HEK293 (cell line): ENCODE results near the gene UAP1.

Experiments used
- FEZF1 ChIP-seq: fragments of 450-650 bp; formaldehyde crosslinking; IDR thresholded peaks from 2 replicates; pipeline ENCODE4 v1.5.1; 2016; ENCODE audit warnings: missing biosample characterization, missing genetic modification characterization
- GLI4 ChIP-seq: fragments of 450-650 bp; formaldehyde crosslinking; IDR thresholded peaks from 2 replicates; pipeline ENCODE4 v1.5.1; 2016; ENCODE audit warnings: missing biosample characterization, missing genetic modification characterization
- HOXD13 ChIP-seq: sonication (generic); formaldehyde crosslinking; IDR thresholded peaks from 2 replicates; pipeline ENCODE4 v1.8.0; 2022; ENCODE audit warnings: missing genetic modification reagents, borderline replicate concordance
- IKZF3 ChIP-seq: fragments of 450-650 bp; IDR thresholded peaks from 2 replicates; pipeline ENCODE4 v1.5.0; 2018; ENCODE audit warnings: missing biosample characterization, mild to moderate bottlenecking, missing genetic modification characterization, moderate library complexity
- KLF16 ChIP-seq: fragments of 450-650 bp; formaldehyde crosslinking; IDR thresholded peaks from 2 replicates; pipeline ENCODE4 v1.5.1; 2017; ENCODE audit warnings: missing biosample characterization, missing genetic modification characterization
- KLF9 ChIP-seq: fragments of 450-650 bp; formaldehyde crosslinking; IDR thresholded peaks from 2 replicates; pipeline ENCODE4 v1.5.1; 2016; ENCODE audit warnings: missing biosample characterization, missing genetic modification characterization, low read depth
- PRDM10 ChIP-seq: fragments of 450-650 bp; formaldehyde crosslinking; IDR thresholded peaks from 2 replicates; pipeline ENCODE4 v1.5.1; 2016; ENCODE audit warnings: missing biosample characterization, missing genetic modification characterization
- ZFP3 ChIP-seq: fragments of 450-650 bp; formaldehyde crosslinking; IDR thresholded peaks from 2 replicates; pipeline ENCODE4 v1.5.1; 2016; ENCODE audit warnings: low read depth, missing biosample characterization, missing genetic modification characterization
- ZNF132 ChIP-seq: fragments of 450-650 bp; formaldehyde crosslinking; IDR thresholded peaks from 2 replicates; pipeline ENCODE4 v1.5.1; 2017; ENCODE audit warnings: missing biosample characterization, missing genetic modification characterization, borderline replicate concordance
- ZNF138 ChIP-seq: fragments of 450-650 bp; formaldehyde crosslinking; IDR thresholded peaks from 2 replicates; pipeline ENCODE4 v1.5.1; 2016; ENCODE audit warnings: missing biosample characterization, missing genetic modification characterization, borderline replicate concordance
- ZNF302 ChIP-seq: fragments of 450-650 bp; formaldehyde crosslinking; IDR thresholded peaks from 2 replicates; pipeline ENCODE4 v1.5.1; 2016; ENCODE audit warnings: missing biosample characterization, missing genetic modification characterization, low read depth
- ZNF366 ChIP-seq: fragments of 450-650 bp; formaldehyde crosslinking; conservative IDR thresholded peaks from 2 replicates; pipeline ENCODE4 v1.5.1; 2016; ENCODE audit warnings: missing biosample characterization, missing genetic modification characterization
- ZNF391 ChIP-seq: fragments of 450-650 bp; formaldehyde crosslinking; IDR thresholded peaks from 2 replicates; pipeline ENCODE4 v1.5.1; 2016; ENCODE audit warnings: low read depth, missing biosample characterization, missing genetic modification characterization, borderline replicate concordance
- ZNF404 ChIP-seq: fragments of 450-650 bp; formaldehyde crosslinking; IDR thresholded peaks from 2 replicates; pipeline ENCODE4 v1.5.1; 2017; ENCODE audit warnings: missing biosample characterization, missing genetic modification characterization
- ZNF416 ChIP-seq: fragments of 450-650 bp; formaldehyde crosslinking; IDR thresholded peaks from 2 replicates; pipeline ENCODE4 v1.5.1; 2016; ENCODE audit warnings: missing biosample characterization, missing genetic modification characterization
- ZNF423 ChIP-seq: fragments of 450-650 bp; formaldehyde crosslinking; IDR thresholded peaks from 2 replicates; pipeline ENCODE4 v1.5.1; 2016; ENCODE audit warnings: missing biosample characterization, missing genetic modification characterization
- ZNF501 ChIP-seq: fragments of 450-650 bp; formaldehyde crosslinking; IDR thresholded peaks from 2 replicates; pipeline ENCODE4 v1.5.1; 2016; ENCODE audit warnings: missing biosample characterization, missing genetic modification characterization
- ZNF510 ChIP-seq: fragments of 450-650 bp; formaldehyde crosslinking; IDR thresholded peaks from 2 replicates; pipeline ENCODE4 v1.5.1; 2018; ENCODE audit warnings: mild to moderate bottlenecking, missing genetic modification characterization, missing biosample characterization; ENCODE audit not compliant: insufficient replicate concordance
- ZNF518A ChIP-seq: fragments of 450-650 bp; formaldehyde crosslinking; conservative IDR thresholded peaks from 2 replicates; pipeline ENCODE4 v1.5.1; 2016; ENCODE audit warnings: low read depth, missing biosample characterization, missing genetic modification characterization
- ZNF549 ChIP-seq: fragments of 450-650 bp; IDR thresholded peaks from 2 replicates; pipeline ENCODE4 v1.5.1; 2018; ENCODE audit warnings: missing biosample characterization, missing genetic modification characterization, mild to moderate bottlenecking, inconsistent platforms, moderate library complexity
- ZNF585B ChIP-seq: fragments of 450-650 bp; formaldehyde crosslinking; IDR thresholded peaks from 2 replicates; pipeline ENCODE4 v1.5.1; 2016; ENCODE audit warnings: missing biosample characterization, missing genetic modification characterization
- ZNF610 ChIP-seq: fragments of 450-650 bp; formaldehyde crosslinking; IDR thresholded peaks from 2 replicates; pipeline ENCODE4 v1.5.1; 2016; ENCODE audit warnings: missing biosample characterization, missing genetic modification characterization, borderline replicate concordance
- ZNF768 ChIP-seq: fragments of 450-650 bp; formaldehyde crosslinking; IDR thresholded peaks from 2 replicates; pipeline ENCODE4 v1.5.1; 2018; ENCODE audit warnings: missing biosample characterization, mild to moderate bottlenecking, missing genetic modification characterization
- ZSCAN16 ChIP-seq: fragments of 450-650 bp; formaldehyde crosslinking; IDR thresholded peaks from 2 replicates; pipeline ENCODE4 v1.5.1; 2016; ENCODE audit warnings: missing biosample characterization, missing genetic modification characterization
- TF ChIP-seq, protein P1 (sequence below): fragments of 450-650 bp; IDR thresholded peaks from 2 replicates; pipeline ENCODE4 v1.5.1; 2018; ENCODE audit warnings: missing biosample characterization, mild to moderate bottlenecking, missing genetic modification characterization
- TF ChIP-seq, protein P2 (sequence below): fragments of 450-650 bp; formaldehyde crosslinking; conservative IDR thresholded peaks from 2 replicates; pipeline ENCODE4 v1.5.1; 2016; ENCODE audit warnings: low read depth, missing biosample characterization, missing genetic modification characterization

The UAP1 gene

DNA sequence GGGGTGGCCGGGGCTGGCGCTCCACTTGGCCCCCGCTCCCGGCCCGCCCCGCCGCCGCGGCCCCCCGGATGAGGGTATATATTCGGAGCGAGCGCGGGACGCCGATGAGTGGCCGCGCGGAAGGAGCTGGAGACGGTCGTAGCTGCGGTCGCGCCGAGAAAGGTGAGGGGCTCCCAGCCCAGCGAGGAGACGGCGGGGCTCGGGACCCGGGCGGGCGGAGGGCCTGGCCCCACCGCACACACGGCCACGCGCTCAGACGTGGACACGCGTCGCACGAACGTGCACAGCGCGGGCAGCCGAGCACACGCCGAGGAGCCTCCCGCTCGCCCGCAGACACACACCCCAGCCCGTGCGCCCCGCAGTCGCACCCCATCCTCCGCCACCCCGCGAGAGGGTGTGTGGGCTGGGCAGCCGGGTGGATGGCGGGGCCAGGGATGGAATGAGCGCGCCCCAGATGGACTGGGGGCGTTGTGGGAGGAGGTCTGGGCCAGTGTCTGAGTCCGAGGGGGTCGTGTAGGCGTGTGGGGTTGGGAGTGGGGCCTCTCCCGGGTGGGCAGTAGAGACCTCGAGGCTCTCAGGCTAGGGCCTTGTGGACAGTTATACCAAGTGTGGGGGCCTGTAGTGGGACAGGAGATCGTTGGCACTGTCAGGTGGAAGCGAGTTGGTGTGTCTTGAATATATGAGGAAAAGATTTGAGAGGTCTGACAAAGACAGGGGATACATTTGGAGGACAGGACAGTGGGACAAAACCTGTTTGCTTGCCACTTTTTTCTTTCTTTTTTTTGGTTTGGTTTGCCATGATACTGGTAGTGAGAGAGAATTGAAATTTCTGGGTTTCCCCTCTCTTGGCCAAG, at the start of gene UAP1 (continued):
- TF ChIP-seq, protein P1, sequence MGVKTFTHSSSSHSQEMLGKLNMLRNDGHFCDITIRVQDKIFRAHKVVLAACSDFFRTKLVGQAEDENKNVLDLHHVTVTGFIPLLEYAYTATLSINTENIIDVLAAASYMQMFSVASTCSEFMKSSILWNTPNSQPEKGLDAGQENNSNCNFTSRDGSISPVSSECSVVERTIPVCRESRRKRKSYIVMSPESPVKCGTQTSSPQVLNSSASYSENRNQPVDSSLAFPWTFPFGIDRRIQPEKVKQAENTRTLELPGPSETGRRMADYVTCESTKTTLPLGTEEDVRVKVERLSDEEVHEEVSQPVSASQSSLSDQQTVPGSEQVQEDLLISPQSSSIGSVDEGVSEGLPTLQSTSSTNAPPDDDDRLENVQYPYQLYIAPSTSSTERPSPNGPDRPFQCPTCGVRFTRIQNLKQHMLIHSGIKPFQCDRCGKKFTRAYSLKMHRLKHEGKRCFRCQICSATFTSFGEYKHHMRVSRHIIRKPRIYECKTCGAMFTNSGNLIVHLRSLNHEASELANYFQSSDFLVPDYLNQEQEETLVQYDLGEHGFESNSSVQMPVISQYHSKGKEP (tag by site-specific recombination): no peak
- TF ChIP-seq ZNF585B: no peak
- TF ChIP-seq ZNF132 (tag by site-specific recombination): no peak
- no peak for TF ChIP-seq ZNF549
- no peak; the same call in 1 of the 2 replicates for TF ChIP-seq ZNF366 (tag by site-specific recombination)
- TF ChIP-seq HOXD13 (CRISPR knock-in tag): no peak
- TF ChIP-seq ZNF404 (tag by site-specific recombination): no peak
- peak; percentile 66 for TF ChIP-seq KLF9 (tag by site-specific recombination)
- TF ChIP-seq PRDM10 (tag by site-specific recombination): peak; percentile 94
- TF ChIP-seq ZNF768 (tag by site-specific recombination): peak; percentile 11; the same call in 1 of the 2 replicates
- TF ChIP-seq ZNF423 (tag by site-specific recombination): no peak
- TF ChIP-seq ZNF518A (tag by site-specific recombination): no peak
- TF ChIP-seq IKZF3 (tag by site-specific recombination): no peak
- TF ChIP-seq, protein P2, sequence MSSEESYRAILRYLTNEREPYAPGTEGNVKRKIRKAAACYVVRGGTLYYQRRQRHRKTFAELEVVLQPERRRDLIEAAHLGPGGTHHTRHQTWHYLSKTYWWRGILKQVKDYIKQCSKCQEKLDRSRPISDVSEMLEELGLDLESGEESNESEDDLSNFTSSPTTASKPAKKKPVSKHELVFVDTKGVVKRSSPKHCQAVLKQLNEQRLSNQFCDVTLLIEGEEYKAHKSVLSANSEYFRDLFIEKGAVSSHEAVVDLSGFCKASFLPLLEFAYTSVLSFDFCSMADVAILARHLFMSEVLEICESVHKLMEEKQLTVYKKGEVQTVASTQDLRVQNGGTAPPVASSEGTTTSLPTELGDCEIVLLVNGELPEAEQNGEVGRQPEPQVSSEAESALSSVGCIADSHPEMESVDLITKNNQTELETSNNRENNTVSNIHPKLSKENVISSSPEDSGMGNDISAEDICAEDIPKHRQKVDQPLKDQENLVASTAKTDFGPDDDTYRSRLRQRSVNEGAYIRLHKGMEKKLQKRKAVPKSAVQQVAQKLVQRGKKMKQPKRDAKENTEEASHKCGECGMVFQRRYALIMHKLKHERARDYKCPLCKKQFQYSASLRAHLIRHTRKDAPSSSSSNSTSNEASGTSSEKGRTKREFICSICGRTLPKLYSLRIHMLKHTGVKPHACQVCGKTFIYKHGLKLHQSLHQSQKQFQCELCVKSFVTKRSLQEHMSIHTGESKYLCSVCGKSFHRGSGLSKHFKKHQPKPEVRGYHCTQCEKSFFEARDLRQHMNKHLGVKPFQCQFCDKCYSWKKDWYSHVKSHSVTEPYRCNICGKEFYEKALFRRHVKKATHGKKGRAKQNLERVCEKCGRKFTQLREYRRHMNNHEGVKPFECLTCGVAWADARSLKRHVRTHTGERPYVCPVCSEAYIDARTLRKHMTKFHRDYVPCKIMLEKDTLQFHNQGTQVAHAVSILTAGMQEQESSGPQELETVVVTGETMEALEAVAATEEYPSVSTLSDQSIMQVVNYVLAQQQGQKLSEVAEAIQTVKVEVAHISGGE (tag by site-specific recombination): no peak
- no peak for TF ChIP-seq ZNF416 (tag by site-specific recombination)
- TF ChIP-seq ZSCAN16 (tag by site-specific recombination): no peak
- TF ChIP-seq ZNF391: no peak; the same call in 1 of the 2 replicates
- peak; percentile 71 for TF ChIP-seq KLF16 (tag by site-specific recombination)
- TF ChIP-seq FEZF1 (tag by site-specific recombination): no peak
- no peak for TF ChIP-seq ZFP3
- TF ChIP-seq ZNF610 (tag by site-specific recombination): no peak
- no peak for TF ChIP-seq ZNF138 (tag by site-specific recombination)
- no peak for TF ChIP-seq ZNF302 (tag by site-specific recombination)
- peak; percentile 74 for TF ChIP-seq ZNF501
- no peak for TF ChIP-seq GLI4
- TF ChIP-seq ZNF510 (tag by site-specific recombination): no peak
